WTC11 (cell line): ENCODE results near the gene MIP.

Source experiments
- SMAD3 ChIP-seq: sonication (generic); formaldehyde crosslinking; IDR thresholded peaks from 2 replicates; pipeline ENCODE4 v1.8.0; 2022; ENCODE audit warnings: missing genetic modification reagents, mild to moderate bottlenecking, borderline replicate concordance
- TF ChIP-seq, protein P1 (sequence below): fragments of 200-600 bp; IDR thresholded peaks from 2 replicates; pipeline ENCODE4 v1.8.0; 2022; ENCODE audit warnings: antibody characterized with exemption
- TF ChIP-seq, protein P2 (sequence below): sonication (generic); formaldehyde crosslinking; IDR thresholded peaks from 2 replicates; pipeline ENCODE4 v1.8.0; 2023; ENCODE audit warnings: missing genetic modification reagents, mild to moderate bottlenecking, borderline replicate concordance

DNA sequence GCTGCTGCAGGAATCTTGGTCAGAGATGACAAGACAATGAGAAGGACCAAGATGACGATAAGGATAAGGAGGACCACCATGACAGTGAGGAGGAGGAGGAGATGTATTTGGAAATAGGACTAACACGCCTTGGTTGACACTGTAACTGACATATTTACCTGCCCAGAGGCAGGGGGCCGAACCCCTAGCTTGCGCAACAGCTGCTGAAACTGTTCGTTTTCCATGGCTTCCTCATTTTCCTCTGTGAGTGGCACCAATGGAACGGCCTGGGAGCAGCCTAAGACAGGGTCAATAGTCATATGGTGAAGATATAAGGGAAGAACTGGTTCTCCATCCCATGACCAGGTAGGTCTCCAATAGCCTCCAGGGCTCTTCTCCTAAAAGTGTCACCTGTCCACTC lies 34.0 kb downstream of the MIP start:
- TF ChIP-seq, protein P1, sequence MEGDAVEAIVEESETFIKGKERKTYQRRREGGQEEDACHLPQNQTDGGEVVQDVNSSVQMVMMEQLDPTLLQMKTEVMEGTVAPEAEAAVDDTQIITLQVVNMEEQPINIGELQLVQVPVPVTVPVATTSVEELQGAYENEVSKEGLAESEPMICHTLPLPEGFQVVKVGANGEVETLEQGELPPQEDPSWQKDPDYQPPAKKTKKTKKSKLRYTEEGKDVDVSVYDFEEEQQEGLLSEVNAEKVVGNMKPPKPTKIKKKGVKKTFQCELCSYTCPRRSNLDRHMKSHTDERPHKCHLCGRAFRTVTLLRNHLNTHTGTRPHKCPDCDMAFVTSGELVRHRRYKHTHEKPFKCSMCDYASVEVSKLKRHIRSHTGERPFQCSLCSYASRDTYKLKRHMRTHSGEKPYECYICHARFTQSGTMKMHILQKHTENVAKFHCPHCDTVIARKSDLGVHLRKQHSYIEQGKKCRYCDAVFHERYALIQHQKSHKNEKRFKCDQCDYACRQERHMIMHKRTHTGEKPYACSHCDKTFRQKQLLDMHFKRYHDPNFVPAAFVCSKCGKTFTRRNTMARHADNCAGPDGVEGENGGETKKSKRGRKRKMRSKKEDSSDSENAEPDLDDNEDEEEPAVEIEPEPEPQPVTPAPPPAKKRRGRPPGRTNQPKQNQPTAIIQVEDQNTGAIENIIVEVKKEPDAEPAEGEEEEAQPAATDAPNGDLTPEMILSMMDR: no peak
- TF ChIP-seq SMAD3 (CRISPR knock-in tag): no peak
- TF ChIP-seq, protein P2, sequence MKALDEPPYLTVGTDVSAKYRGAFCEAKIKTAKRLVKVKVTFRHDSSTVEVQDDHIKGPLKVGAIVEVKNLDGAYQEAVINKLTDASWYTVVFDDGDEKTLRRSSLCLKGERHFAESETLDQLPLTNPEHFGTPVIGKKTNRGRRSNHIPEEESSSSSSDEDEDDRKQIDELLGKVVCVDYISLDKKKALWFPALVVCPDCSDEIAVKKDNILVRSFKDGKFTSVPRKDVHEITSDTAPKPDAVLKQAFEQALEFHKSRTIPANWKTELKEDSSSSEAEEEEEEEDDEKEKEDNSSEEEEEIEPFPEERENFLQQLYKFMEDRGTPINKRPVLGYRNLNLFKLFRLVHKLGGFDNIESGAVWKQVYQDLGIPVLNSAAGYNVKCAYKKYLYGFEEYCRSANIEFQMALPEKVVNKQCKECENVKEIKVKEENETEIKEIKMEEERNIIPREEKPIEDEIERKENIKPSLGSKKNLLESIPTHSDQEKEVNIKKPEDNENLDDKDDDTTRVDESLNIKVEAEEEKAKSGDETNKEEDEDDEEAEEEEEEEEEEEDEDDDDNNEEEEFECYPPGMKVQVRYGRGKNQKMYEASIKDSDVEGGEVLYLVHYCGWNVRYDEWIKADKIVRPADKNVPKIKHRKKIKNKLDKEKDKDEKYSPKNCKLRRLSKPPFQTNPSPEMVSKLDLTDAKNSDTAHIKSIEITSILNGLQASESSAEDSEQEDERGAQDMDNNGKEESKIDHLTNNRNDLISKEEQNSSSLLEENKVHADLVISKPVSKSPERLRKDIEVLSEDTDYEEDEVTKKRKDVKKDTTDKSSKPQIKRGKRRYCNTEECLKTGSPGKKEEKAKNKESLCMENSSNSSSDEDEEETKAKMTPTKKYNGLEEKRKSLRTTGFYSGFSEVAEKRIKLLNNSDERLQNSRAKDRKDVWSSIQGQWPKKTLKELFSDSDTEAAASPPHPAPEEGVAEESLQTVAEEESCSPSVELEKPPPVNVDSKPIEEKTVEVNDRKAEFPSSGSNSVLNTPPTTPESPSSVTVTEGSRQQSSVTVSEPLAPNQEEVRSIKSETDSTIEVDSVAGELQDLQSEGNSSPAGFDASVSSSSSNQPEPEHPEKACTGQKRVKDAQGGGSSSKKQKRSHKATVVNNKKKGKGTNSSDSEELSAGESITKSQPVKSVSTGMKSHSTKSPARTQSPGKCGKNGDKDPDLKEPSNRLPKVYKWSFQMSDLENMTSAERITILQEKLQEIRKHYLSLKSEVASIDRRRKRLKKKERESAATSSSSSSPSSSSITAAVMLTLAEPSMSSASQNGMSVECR (CRISPR knock-in tag): no peak
